GM20431 (cell line): ENCODE data around the gene WDR86.

Source experiments
- in situ Hi-C: fragments of 300-500 bp; cut with MseI, MboI; formaldehyde crosslinking; loops from one replicate; pipeline ENCODE4 v1.15.0; 2020; ENCODE audit warnings: low sequenced_read_pairs; ENCODE audit not compliant: unreplicated experiment

The WDR86 gene

DNA sequence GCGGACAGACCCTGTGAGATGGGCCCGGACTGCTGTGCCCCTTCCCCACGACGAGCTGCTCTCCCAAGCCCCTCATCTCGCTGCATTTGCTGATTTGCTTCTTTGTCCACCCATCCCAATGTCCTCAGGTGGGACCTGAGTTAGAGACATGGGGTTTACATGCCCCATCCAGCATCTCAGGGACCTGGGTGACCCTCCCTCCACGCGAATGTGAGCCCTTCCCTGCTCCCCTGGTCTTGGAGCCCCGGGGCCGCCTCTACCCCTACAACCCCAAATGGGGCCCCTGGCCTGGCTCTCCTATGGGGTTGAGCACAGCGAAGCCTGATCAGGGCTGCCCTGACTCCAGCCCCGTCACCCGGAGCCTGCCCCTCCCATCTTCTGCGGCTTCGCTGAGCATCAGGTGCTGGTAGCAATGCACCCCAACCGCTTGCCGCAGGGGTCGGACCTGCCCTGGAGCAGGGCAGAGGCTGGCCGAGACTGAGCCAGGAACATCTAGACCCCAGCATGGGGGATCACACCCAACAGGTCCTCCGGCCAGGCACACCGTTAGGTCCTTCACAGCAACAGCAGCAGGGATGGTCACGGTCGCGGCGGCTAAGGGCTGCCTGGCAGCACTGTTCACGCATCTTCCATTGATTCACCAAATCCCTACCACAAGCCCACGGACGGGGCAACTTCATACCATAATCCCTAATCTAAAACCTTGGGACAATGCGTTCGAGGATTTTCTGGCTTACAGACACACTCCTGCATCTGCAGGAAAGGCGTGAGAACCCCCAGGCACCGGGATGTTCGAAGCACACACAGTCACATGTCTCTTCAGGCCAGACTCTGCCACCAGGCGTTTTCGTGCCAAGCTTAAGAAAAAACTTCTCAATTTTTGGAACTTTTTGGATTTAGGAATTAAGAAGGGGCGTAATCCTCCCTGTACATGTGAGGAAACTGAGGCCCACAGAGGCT, 15.5 kb downstream of the WDR86 start:
- in situ Hi-C loops = no loop called here

DNA sequence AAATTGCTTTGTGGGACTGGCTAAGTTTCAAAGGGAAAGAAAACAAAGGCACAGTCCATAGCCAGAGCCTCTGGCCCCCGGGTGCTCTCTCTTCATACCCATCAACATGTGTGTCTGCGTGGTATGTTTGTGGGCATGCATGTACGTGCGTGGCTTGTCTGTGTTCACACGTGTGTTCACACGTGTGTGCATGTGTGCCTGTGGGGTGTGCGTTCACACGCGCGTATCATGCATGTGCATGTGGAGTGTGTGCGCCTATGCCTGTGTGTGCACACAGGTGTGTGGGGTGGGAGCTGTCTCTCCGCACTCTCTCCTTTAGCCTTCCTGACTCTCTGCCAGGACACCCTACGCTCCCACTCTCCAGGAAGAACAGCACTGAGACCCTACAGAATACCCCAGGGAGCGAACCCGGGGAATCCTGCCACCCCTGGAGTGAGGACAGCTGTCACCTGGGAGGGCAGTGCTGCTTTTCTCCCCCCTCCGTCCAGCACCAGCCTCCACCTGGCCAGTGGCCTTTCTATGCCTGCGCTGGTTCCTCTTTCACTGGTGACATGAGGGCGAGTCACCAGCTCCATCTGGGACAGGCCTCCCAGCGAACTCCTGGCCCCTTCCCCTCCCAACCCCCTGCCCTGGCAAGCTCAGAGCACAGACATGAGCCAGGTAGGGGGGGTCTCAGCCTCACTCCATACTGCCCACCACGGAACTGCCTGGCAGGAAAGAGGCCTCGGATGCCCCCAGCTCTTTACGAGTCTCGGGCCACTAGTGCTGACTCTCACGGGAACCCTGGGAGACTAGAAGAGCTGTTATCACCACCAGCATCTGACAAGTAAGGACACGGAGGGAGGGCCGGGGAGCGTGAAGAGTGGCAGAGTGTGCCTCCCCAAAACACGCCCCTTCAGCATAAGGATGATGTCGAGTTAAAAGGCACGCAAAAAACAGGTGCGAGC, 16.5 kb downstream of the WDR86 start:
- in situ Hi-C loops = no loop called here

DNA sequence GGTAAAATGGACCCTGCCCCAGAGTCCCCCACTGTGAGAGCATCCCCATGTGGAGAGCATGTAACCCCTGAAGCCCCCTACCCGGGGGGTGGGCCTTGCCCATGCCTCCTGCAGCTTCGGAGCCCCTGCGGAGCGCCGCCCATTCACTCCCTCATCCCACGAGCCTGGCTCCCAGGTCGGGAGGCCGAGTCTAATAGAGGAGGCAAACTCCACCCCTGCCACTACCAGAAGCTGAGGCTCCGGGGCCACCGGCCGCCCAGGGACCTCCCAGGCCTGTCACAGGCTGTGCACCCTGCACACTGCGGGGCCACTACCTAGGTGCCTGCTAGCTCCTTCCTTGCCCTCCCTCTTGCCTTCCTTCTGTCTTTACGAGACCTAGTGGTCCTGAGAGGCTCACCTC, 17.4 kb downstream of the WDR86 start:
- in situ Hi-C loops = no loop called here

DNA sequence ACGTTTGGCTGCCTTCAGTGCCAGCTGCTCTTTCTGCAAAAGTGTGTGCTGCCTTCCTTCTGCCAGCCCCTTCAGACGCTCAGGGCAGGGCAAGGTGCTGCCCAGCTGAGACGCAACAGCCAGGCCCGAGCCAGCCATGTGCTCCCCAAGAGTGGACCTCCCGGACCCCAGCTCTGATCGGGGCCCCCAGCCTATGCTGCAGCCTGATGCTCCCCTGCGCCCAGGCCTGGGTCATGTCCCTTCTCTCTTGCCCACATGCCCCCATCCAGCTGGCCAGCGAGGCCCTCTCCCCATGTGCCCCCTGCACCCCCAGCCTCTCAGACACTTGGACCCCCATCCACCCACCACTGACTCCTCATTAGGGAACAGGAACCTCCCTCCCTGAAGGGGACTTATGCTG, 17.8 kb downstream of the WDR86 start:
- in situ Hi-C loops = no loop called here

DNA sequence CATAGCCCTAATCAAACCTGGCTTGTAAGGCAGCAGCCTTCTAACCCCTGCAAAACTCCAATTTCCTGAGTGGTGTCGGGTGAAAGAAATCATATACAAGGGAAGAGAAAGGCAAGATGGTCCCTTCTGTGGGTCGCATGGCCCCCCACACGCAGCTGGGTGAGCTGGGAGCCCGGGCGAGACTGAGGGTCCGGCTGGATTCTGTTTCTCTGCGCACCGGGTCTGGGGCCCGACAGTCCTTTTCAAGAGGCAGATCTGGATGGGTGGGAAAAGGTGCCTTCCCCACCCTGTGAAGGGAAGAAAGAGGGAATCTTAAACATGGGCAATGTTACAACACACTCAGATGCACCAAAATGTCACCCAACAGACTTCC, 18.5 kb downstream of the WDR86 start:
- in situ Hi-C loops = no loop called here

DNA sequence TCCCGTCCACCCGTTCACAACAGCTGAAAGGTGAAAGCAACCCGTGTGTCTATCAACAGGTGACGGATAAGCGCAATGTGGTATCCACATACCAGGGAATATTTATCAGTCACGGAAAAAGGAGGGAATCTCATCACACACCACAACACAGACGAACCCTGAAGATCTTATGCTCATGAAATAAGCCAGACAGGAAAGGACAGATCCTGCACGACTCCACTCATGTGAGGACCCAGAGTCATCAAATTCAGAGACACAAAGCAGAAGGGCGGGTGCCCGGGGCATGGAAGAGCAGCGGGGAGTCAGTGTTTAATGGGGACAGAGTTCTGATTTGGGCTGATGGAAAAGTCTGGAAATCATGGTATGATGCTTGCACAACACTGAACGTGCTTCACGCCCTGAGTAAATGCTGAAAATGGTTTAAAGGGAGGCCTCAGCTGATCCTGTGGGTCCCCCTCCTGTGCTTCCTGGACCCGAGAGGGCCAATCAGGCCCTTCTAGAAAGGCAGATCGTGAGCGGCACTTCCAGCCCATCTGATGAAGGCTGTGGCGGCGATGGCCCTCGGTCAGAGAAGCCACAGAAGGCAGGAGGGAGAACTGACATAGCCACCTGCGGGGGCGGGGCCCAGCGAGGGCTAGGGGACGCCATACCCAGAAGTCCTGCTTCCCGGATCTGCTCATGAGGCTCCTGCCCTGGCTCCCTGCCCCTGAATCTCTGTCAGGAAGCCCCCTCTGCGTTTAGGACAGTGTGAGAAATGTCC, 19.1 kb downstream of the WDR86 start:
- in situ Hi-C loops = no loop called here

DNA sequence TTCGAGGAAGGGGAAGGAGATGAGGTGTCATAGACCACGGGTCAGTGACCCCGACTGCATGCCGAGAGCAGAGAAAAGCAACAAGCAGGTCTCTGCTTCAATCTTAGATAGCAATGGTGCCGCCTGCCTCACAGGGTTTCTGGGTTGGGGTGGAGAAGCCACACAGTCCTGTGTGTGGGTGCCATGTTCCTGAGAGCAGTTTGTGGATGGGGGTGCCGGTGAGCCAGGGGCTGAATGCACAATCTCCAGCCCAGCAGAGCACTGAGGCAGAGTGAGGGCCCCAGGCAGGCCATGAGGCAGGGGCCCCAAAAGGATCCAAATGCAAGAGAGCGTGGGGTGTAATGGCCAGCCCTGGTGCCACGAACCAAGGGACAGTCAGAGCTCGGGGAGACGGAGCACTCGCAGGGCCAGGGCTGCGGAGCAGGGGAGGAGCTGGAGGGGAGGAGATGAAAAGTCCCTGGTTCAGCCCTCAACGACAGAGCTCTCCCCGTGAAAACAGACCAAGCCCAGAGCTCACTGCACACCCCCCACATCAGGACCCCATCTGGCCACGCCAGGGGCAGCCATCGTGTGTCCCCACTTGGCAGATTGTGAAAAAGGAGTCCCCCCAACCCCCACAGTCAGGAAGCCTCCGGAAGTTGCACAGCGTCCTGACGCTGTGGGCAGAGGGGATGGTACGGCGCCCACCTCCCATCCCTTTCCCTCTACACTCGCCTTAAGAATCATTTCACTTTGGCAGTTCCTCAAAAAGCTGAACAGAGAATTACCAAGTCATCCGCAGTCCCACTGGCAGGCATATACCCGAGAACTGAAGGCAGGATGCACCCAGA, 19.9 kb downstream of the WDR86 start:
- in situ Hi-C loops = no loop called here

DNA sequence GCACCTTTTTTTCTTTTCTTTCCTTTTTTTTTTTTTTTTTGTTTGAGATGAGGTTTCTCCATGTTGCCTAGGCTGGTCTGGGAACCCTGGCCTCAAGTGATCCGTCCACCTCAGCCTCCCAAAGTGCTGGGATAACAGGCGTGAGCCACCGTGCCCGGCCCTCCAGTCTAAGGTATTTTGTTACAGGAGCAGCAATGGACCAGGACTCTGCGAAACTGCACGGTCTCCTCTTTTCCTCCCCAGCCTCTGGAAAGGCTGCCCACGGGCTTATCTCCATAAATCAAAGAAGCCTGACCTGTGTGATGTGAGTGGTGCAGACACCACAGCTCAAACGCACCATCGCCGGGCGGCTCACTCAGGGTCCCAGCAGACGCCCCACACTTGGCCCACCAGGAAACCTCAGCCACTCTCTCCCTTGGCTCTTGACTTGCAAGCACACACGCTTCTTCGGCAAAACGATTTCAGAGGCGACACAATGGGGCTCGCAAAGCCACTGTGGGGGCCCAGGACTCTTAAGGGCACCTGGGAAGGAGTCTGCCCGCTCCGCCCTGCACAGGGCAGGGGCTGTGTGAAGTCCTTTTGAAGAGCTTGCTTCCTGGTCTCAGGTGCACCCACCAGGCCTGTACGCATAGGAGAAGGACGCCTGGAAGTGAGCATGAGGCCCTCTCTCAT, 20.6 kb downstream of the WDR86 start:
- in situ Hi-C loops = no loop called here

DNA sequence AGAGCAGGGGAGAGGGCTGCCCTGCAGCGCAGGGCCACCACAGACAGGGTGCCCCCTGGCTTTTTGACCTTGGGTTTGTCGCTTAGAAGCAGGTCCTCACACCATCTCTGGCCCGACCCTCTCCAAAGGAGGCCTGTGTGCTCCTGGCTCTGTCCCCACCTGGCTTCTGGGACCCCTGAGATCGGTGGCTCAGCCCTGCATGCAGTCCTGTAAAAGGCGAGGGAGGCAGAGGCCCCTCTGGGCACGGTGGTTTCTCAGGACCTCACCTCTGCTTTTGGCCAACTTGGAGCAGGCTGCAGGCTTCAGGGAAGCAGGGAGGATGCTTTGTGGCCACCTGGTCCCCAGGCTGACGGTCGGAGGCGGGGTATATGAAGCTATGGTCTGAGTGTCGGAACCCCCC, 21.4 kb downstream of the WDR86 start:
- in situ Hi-C loops = no loop called here

DNA sequence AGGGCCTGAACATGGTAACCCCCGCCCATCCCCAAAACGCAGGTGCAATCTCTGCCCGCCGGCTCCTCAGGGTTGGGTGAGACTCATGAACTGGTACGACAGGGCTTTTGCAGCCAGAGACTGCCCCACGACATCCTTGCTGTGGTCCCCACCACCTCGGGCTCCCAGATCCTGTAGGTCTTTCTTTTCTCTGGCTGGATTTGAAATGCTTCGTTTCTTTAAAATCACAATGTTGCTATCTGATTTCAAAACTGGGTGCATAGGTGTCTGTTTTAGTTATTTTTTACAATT, 21.9 kb downstream of the WDR86 start:
- in situ Hi-C loops = no loop called here

DNA sequence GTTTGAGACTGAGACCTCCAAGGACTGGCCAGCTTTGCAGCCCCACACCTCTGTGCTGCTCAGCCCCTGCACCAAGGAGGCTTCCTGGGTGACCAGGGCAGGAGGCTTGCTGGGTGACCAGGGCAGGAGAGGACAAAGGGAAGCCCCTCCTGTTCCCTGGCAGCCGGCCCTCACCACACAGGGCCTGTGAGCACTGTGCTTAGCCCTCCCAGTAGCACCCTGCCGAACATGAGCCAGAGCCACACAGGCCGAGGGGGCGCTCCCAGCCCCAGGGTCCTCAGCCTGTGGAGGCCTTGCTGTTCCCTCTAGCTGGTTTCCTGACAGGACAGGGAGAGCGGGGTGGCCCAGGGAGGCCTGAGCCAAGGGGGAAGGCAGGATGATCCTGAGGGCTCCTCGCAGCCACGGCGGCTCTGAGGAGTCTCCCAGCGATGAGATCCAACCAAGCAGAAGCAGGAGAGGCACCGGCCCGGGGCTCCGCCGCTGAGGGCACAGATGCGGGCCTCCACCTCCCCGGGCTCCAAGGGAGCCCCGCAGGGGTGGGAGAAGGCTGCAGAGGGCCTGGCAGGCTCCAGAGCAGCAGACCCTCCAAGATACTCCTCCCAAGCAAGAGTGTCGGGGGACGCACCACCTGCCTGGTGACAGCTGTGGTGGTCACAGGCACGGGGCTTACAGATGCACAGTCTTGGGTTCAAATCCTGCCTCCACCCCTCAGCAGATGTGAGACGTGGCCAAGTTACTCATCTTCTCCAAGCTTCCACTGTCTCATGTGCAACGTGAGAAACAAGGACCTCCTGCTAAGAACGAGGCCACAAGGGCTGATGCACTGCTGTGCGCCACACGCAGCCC, 22.5 kb downstream of the WDR86 start:
- in situ Hi-C loops = no loop called here

DNA sequence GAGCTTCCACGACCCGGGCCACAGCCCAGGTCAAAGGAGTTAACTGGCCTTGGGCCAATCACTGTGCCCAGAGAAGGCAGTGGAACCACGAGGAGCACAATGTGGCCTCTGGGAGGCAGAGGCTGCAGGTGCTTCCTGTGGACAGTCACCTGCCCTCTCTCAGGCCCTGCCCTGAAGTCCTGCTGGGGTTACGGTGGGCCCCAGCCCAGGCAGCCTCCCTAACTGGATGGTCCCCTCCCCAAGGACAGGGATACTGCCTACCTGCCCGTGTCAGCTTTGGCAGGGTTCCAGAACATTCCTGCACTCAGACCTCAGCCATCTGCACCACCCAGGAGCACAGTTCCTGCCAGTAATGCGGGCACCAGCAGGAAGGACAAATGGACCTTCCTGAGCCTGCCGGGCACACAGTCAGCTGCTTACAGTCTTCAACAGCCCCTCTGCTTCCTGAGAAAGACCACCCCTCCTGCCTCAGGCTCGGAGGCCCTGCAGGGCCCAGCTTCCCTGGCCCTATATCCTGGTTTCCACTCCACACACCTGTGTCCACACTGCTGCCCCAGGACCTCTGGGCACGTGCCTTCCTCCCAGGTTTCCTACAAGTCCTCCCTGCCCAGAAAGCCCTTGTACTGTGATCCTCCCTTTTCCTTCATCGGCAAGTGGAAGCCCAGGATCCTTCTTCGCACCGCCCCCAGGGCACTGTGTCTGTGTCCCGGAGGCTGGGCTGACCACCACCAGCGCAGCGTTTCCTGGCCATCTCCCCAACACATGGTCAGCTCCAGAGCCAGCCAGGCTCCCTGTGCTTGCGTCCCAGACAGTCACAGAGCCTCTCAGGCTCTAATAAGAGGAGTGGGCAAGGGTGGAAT, 23.3 kb downstream of the WDR86 start:
- in situ Hi-C loops = no loop called here

DNA sequence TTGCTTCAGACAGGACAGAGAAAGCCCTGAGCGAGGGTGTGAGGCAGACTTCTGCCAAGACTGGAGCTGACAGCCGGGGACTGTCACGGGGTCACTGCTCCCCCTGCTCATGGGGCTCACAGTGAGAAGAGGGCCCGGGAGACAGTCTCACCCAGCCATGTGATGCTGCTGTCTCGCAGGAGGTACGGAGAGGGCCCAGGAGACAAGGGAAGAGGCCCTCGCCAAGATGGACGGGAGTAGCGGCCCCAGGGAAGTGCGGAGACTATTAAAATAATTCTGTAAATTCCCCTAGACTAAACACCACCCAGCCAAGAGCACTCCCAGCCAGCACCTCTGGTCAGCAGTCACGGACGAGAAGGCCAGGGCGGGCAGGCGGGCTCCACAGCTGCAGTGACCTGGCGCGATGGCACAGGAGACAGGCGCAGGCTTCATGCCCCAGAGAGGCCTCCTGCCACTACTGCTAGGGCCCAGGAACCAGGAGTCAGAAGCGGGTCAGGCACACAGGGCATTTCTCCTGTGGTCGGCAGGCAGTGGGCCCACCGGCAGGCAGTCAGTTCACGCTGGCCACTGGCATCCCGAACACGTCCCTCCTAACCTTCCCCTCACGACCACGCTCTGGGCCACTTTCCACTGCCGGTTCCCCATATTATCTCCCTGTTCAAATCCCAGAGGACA, 24.1 kb downstream of the WDR86 start:
- in situ Hi-C loops = no loop called here

DNA sequence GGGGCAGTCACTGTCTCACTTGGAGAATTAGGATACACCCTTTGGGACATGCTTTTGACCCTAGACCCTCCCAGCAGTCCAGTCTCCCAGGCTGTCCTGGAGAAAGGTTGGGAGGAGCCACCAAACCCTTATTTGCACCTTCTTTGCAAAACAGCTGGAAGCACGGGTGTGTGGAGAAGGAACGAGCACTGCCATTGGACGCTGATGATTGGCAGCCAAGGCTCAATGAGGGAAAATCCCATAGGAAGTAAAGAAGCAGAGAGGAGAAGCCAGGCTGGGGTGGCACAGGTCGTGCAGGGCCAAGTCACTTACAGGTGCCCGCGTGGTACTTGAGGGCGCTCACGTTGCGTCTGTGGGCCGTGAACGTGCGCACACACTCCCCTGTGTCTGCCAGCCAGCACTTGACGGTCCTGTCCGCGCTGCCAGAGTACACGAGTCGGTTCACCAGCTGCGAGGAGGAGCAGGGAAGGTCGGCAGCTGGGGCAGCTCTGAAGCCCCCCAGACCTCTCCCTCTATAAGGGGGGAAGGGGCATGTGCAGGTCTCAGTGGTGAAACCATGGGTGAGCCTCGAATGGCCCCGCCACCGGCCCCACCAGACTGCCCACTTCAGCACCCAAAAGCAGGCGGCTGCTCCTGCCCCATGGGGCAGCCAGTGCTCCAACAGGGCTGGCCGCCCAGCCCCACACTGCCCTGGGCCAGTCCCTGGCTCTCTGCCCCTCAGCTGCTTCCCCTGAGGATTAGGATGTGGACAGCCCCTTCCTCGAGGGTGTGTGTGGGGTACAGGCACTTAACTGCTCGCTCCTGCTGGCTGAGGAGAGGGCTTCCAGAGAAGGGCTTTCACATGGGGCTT, 24.8 kb downstream of the WDR86 start:
- in situ Hi-C loops = no loop called here

DNA sequence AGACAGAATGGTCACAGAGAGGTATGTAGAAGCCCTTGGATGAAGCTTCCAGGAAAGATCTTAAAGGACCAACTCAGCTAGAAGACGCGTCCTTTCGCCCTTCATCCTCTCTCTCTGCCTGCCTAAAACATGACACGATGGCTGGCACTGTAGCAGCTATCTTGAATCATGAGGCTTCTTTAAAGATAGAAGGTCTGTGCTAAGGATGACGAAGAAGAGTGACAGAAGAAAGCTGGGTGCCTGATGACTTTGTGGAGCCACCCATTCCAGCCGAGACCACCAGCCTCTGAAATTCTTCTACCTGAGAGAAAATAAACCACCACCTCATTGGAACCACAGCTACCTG, 25.5 kb downstream of the WDR86 start:
- in situ Hi-C loops = no loop called here
